H9 (cell line): ENCODE data around the gene FOXO6. TPM values are rescaled to one million over a fixed set of nuclear protein-coding genes. Genes with fewer than 3 reads are reported as not detected.

ENCODE experiments used
- DNase-seq: peaks from one replicate; pipeline ENCODE4 v3.0.0-alpha.2; 2017
- H2AFZ ChIP-seq: one replicate; pipeline ENCODE4 v1.6.1; 2013; ENCODE audit warnings: mild to moderate bottlenecking, low read length, control low read depth, moderate library complexity
- H2AK5ac ChIP-seq: 2 replicates; pipeline ENCODE4 v1.6.1; 2013; ENCODE audit warnings: low read length, control low read depth, mixed read lengths; ENCODE audit not compliant: insufficient read length
- H2BK120ac ChIP-seq: one replicate; pipeline ENCODE4 v1.6.1; 2013; ENCODE audit warnings: low read depth, mild to moderate bottlenecking, low read length, control low read depth, inconsistent platforms; ENCODE audit not compliant: poor library complexity, severe bottlenecking
- H2BK12ac ChIP-seq: 2 replicates; pipeline ENCODE4 v1.6.1; 2013; ENCODE audit warnings: low read length, control low read depth, mixed read lengths, low read depth; ENCODE audit not compliant: insufficient read length
- H2BK15ac ChIP-seq: 2 replicates; pipeline ENCODE4 v1.6.1; 2013; ENCODE audit warnings: low read depth, low read length, control low read depth
- H2BK20ac ChIP-seq: one replicate; pipeline ENCODE4 v1.6.1; 2013; ENCODE audit warnings: low read depth, mild to moderate bottlenecking, low read length, control low read depth, inconsistent platforms; ENCODE audit not compliant: poor library complexity, severe bottlenecking
- H2BK5ac ChIP-seq: 2 replicates; pipeline ENCODE4 v1.6.1; 2013; ENCODE audit warnings: low read length, control low read depth, mixed read lengths; ENCODE audit not compliant: insufficient read length
- H3K14ac ChIP-seq: 2 replicates; pipeline ENCODE4 v1.6.1; 2013; ENCODE audit warnings: low read length, control low read depth; ENCODE audit not compliant: insufficient read depth
- H3K18ac ChIP-seq: 2 replicates; pipeline ENCODE4 v1.6.1; 2013; ENCODE audit warnings: low read depth, mild to moderate bottlenecking, mixed read lengths, low read length, control low read depth; ENCODE audit not compliant: insufficient read length
- H3K23ac ChIP-seq: 2 replicates; pipeline ENCODE4 v1.6.1; 2013; ENCODE audit warnings: low read length, control low read depth, mixed read lengths, low read depth; ENCODE audit not compliant: insufficient read length
- H3K23me2 ChIP-seq: 2 replicates; pipeline ENCODE4 v1.6.1; 2013; ENCODE audit warnings: low read depth, mild to moderate bottlenecking, mixed read lengths, low read length, control low read depth; ENCODE audit not compliant: insufficient read length, poor library complexity, severe bottlenecking
- H3K27ac ChIP-seq: 2 replicates; pipeline ENCODE4 v1.5.1; 2013; ENCODE audit warnings: low read length, control low read depth, mixed read lengths, low read depth; ENCODE audit not compliant: insufficient read length
- H3K27me3 ChIP-seq: 2 replicates; pipeline ENCODE4 v1.6.1; 2013; ENCODE audit warnings: low read length, control low read depth, inconsistent platforms; ENCODE audit not compliant: insufficient read depth
- H3K4ac ChIP-seq: 2 replicates; pipeline ENCODE4 v1.6.1; 2013; ENCODE audit warnings: low read depth, mild to moderate bottlenecking, control low read depth, inconsistent platforms, low read length, moderate library complexity
- H3K4me1 ChIP-seq: 2 replicates; pipeline ENCODE4 v1.6.1; 2013; ENCODE audit warnings: low read length, control low read depth, inconsistent platforms; ENCODE audit not compliant: insufficient read depth
- H3K4me2 ChIP-seq: 2 replicates; pipeline ENCODE4 v1.6.1; 2013; ENCODE audit warnings: low read length, control low read depth, mixed read lengths; ENCODE audit not compliant: insufficient read length, insufficient read depth
- H3K56ac ChIP-seq: 2 replicates; pipeline ENCODE4 v1.6.1; 2013; ENCODE audit warnings: low read depth, mild to moderate bottlenecking, mixed read lengths, low read length, control low read depth; ENCODE audit not compliant: insufficient read length
- H3K79me1 ChIP-seq: 2 replicates; pipeline ENCODE4 v1.6.1; 2013; ENCODE audit warnings: low read depth, mild to moderate bottlenecking, moderate library complexity, low read length, control low read depth, inconsistent platforms; ENCODE audit not compliant: insufficient read depth, poor library complexity, severe bottlenecking
- H3K79me2 ChIP-seq: 2 replicates; pipeline ENCODE4 v1.6.1; 2013; ENCODE audit warnings: low read length, control low read depth, inconsistent platforms; ENCODE audit not compliant: insufficient read depth
- H3K9ac ChIP-seq: 2 replicates; pipeline ENCODE4 v1.6.1; 2013; ENCODE audit warnings: low read length, control low read depth, mixed read lengths; ENCODE audit not compliant: insufficient read length; ENCODE audit errors: extremely low read depth
- H3K9me3 ChIP-seq: one replicate; pipeline ENCODE4 v1.6.1; 2013; ENCODE audit warnings: low read depth, low read length, inconsistent platforms; ENCODE audit not compliant: control insufficient read depth
- H3T11ph ChIP-seq: one replicate; pipeline ENCODE4 v1.6.1; 2013; ENCODE audit warnings: mild to moderate bottlenecking, low read length, control low read depth, inconsistent platforms
- H4K20me1 ChIP-seq: one replicate; pipeline ENCODE4 v1.6.1; 2013; ENCODE audit not compliant: control insufficient read depth, insufficient read length, insufficient read depth
- H4K5ac ChIP-seq: 2 replicates; pipeline ENCODE4 v1.6.1; 2013; ENCODE audit warnings: low read depth, mild to moderate bottlenecking, mixed read lengths, low read length, control low read depth; ENCODE audit not compliant: insufficient read length
- H4K8ac ChIP-seq: replicated peaks from 2 replicates; pipeline ENCODE4 v1.6.1; 2013; ENCODE audit warnings: low read length, control low read depth, mixed read lengths, low read depth; ENCODE audit not compliant: insufficient read length
- H4K91ac ChIP-seq: 2 replicates; pipeline ENCODE4 v1.6.1; 2013; ENCODE audit warnings: low read depth, mild to moderate bottlenecking, moderate library complexity, mixed read lengths, low read length, control low read depth; ENCODE audit not compliant: insufficient read length
- H3K27ac Mint-ChIP-seq, 3 experiments: 2 replicates in 2 of 3; 3 replicates in 1 of 3; pipeline ENCODE4 v1.8.0; 2020 to 2021; ENCODE audit warnings: mixed read lengths in 3 of 3, mild to moderate bottlenecking in 1 of 3, moderate library complexity in 1 of 3
- H3K27me3 Mint-ChIP-seq: 2 replicates; pipeline ENCODE4 v1.8.0; 2021; ENCODE audit warnings: low read depth, mild to moderate bottlenecking, moderate library complexity, mixed read lengths
- H3K36me3 Mint-ChIP-seq, 3 experiments: 2 replicates in 2 of 3; 3 replicates in 1 of 3; pipeline ENCODE4 v1.8.0; 2020 to 2021; ENCODE audit warnings: low read depth in 3 of 3, mixed read lengths in 3 of 3; ENCODE audit not compliant: insufficient read depth in 1 of 3
- H3K4me1 Mint-ChIP-seq, 2 experiments: 2 replicates each; pipeline ENCODE4 v1.8.0; 2020; ENCODE audit warnings: mixed read lengths in 2 of 2
- H3K4me3 Mint-ChIP-seq, 2 experiments: 2 replicates in 1 of 2; 3 replicates in 1 of 2; pipeline ENCODE4 v1.8.0; 2020 to 2021; ENCODE audit warnings: mild to moderate bottlenecking in 2 of 2, mixed read lengths in 2 of 2, moderate library complexity in 1 of 2
- H3K9me3 Mint-ChIP-seq, 2 experiments: 2 replicates in 1 of 2; 3 replicates in 1 of 2; pipeline ENCODE4 v1.8.0; 2020; ENCODE audit warnings: mild to moderate bottlenecking in 2 of 2, mixed read lengths in 2 of 2, moderate library complexity in 1 of 2
- whole genome bisulfite sequencing: extraction: QIAGEN DNeasy Blood & Tissue Kit; methylation state at CpG from one replicate; pipeline ENCODE4 v1.1.7; 2013; ENCODE audit warnings: missing lambda C conversion rate, low lambda C conversion rate, mixed read lengths; ENCODE audit not compliant: insufficient read length; ENCODE audit errors: extremely low coverage; 5-methylcytosine and 5-hydroxymethylcytosine counted together
- total RNA-seq: library from RNA; stranded (reverse); gene quantifications from 2 replicates; pipeline ENCODE4 v1.2.1, GENCODE V29; 2021
- TF ChIP-seq, protein P1 (sequence below): fragments of 200-600 bp; sonication (generic); conservative IDR thresholded peaks from 3 replicates; pipeline ENCODE4 v1.8.0; 2021; ENCODE audit warnings: antibody characterized with exemption, mild to moderate bottlenecking

FOXO6 gene
- total RNA-seq, 1 experiment from 2014 or later, result 0.83 TPM

DNA sequence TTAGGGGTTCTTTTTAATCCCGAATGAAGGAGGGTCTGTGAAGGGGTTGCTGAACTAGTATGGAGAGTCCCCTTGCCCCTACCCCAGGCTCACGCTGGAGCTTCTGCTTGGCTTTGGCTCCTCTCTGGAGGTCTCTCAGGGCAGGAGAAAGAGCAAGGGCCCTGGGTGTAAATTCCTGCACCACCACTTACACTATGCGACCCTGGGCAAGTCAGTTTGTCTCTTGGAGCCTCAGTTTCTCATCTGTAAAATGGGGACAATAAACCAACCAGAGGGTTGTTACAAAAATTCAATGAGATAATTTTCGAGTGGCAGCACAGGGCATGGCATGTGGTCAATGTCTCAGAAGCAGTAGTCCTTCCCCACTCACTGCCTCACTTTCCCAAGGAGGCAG, 11.4 kb downstream of the FOXO6 start:
- H3T11ph ChIP-seq, result no peak overlapping the region
- H2AK5ac ChIP-seq, result no peak overlapping the region
- peaks cover 23% of the 10 kb centered on the region for H3K4me1 ChIP-seq
- no peaks in the 10 kb centered on the region for H4K20me1 ChIP-seq
- DNase-seq, result no peak
- no peak overlapping the region for H3K27ac ChIP-seq
- no peak overlapping the region for H3K23ac ChIP-seq
- no peak overlapping the region for H4K5ac ChIP-seq
- H2BK5ac ChIP-seq, result no peak overlapping the region
- no CpG with 5 or more reads among the region's 4 CpGs for WGBS
- Mint-ChIP-seq H3K27ac (no peak overlapping the region), H3K9me3 (no peaks in the 10 kb centered on the region), H3K4me3 (no peak overlapping the region; a peak in 2 of 5 replicates), H3K4me1 (peaks cover 45 to 57% of the 10 kb centered on the region in 2 experiments), H3K36me3 (no peaks in the 10 kb centered on the region; a peak in 1 of 7 replicates), H3K27me3 (peaks cover 62% of the 10 kb centered on the region)
- no peak overlapping the region for H3K14ac ChIP-seq
- no peaks in the 10 kb centered on the region for H3K79me1 ChIP-seq
- no peak overlapping the region for H3K4ac ChIP-seq
- no peak overlapping the region for H3K56ac ChIP-seq
- no peaks in the 10 kb centered on the region for H3K79me2 ChIP-seq
- H3K4me2 ChIP-seq, result no peak overlapping the region
- TF ChIP-seq, protein P1, sequence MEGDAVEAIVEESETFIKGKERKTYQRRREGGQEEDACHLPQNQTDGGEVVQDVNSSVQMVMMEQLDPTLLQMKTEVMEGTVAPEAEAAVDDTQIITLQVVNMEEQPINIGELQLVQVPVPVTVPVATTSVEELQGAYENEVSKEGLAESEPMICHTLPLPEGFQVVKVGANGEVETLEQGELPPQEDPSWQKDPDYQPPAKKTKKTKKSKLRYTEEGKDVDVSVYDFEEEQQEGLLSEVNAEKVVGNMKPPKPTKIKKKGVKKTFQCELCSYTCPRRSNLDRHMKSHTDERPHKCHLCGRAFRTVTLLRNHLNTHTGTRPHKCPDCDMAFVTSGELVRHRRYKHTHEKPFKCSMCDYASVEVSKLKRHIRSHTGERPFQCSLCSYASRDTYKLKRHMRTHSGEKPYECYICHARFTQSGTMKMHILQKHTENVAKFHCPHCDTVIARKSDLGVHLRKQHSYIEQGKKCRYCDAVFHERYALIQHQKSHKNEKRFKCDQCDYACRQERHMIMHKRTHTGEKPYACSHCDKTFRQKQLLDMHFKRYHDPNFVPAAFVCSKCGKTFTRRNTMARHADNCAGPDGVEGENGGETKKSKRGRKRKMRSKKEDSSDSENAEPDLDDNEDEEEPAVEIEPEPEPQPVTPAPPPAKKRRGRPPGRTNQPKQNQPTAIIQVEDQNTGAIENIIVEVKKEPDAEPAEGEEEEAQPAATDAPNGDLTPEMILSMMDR, result no peak
- H3K18ac ChIP-seq, result no peak overlapping the region
- no peak overlapping the region for H4K91ac ChIP-seq
- no peak overlapping the region for H2BK120ac ChIP-seq
- H3K27me3 ChIP-seq, result no peaks in the 10 kb centered on the region
- H4K8ac ChIP-seq, result no peak overlapping the region
- H2BK12ac ChIP-seq, result no peak overlapping the region
- H3K23me2 ChIP-seq, result no peaks in the 10 kb centered on the region
- H2BK15ac ChIP-seq, result no peak overlapping the region
- H2BK20ac ChIP-seq, result no peak overlapping the region
- H3K9ac ChIP-seq, result no peak overlapping the region
- H3K9me3 ChIP-seq, result no peaks in the 10 kb centered on the region
- H2AFZ ChIP-seq, result no peak overlapping the region
